ENCODE results near the gene CMSS1.

Gene CMSS1

GRCh38 chr3:99928771-99929744 is 111.4 kb downstream of the CMSS1 start:
- no peak for DNase-seq (ENCODE audit: insufficient read length, low spot score)
- no peak for TF ChIP-seq CTCF (IDR thresholded peaks at IDR 0.05; ENCODE audit: insufficient read depth, missing control alignments)
- FAIRE-seq, result no peak

- FAIRE-seq (no peak), DNase-seq (ENCODE audit: insufficient read length, low spot score) (no peak)
- TF ChIP-seq CTCF (IDR thresholded peaks at IDR 0.05; ENCODE audit: insufficient read depth, missing control alignments), result no peak
These were observed 112.1 kb downstream of the CMSS1 start for GRCh38 chr3:99929745-99930139.

GRCh38 chr3:99931059-99931458 is 113.4 kb downstream of the CMSS1 start:
- DNase-seq (ENCODE audit: insufficient read length, low spot score), result no peak
- no peak for FAIRE-seq
- no peak for TF ChIP-seq CTCF (IDR thresholded peaks at IDR 0.05; ENCODE audit: insufficient read depth, missing control alignments)

GRCh38 chr3:99933971-99934750 is 116.5 kb downstream of the CMSS1 start:
- no peak for FAIRE-seq
- no peak for DNase-seq (ENCODE audit: insufficient read length, low spot score)
- no peak for TF ChIP-seq CTCF (IDR thresholded peaks at IDR 0.05; ENCODE audit: insufficient read depth, missing control alignments)

- FAIRE-seq (no peak), DNase-seq (ENCODE audit: insufficient read length, low spot score) (no peak)
- no peak for TF ChIP-seq CTCF (IDR thresholded peaks at IDR 0.05; ENCODE audit: insufficient read depth, missing control alignments)
These were observed 117.5 kb downstream of the CMSS1 start for GRCh38 chr3:99934975-99935797.

GRCh38 chr3:99938270-99938911 is 120.7 kb downstream of the CMSS1 start:
- no peak for FAIRE-seq
- no peak for TF ChIP-seq CTCF (IDR thresholded peaks at IDR 0.05; ENCODE audit: insufficient read depth, missing control alignments)
- DNase-seq (ENCODE audit: insufficient read length, low spot score), result no peak

Data from D721Med (cell line).